Measurements from ENCODE around the gene SPATA2L.

GRCh38 chr16:89706518-89707260 is 5.2 kb upstream of the SPATA2L start:
- TF ChIP-seq NFRKB (IDR thresholded peaks at IDR 0.05) (no peak), FOXK2 (IDR thresholded peaks at IDR 0.05) (no peak), SP1 (IDR thresholded peaks at IDR 0.05) (no peak), TARDBP (IDR thresholded peaks at IDR 0.05) (no peak), LEF1 (IDR thresholded peaks at IDR 0.05; ENCODE audit: borderline replicate concordance) (no peak), BHLHE40 (IDR thresholded peaks at IDR 0.05; ENCODE audit: borderline replicate concordance) (no peak), L3MBTL2 (conservative IDR thresholded peaks at IDR 0.05) (no peak), PKNOX1 (IDR thresholded peaks at IDR 0.05) (no peak), SUZ12 (IDR thresholded peaks at IDR 0.05) (no peak), ZNF384 (IDR thresholded peaks at IDR 0.05) (no peak), FOXM1 (IDR thresholded peaks at IDR 0.05; ENCODE audit: borderline replicate concordance) (no peak), ELF4 (IDR thresholded peaks at IDR 0.05) (no peak), HDGF (IDR thresholded peaks at IDR 0.05; ENCODE audit: borderline replicate concordance) (no peak)
